ENCODE results near the gene ABCC6. TPM values are rescaled to one million over a fixed set of nuclear protein-coding genes. Genes with fewer than 3 reads are reported as not detected.
"Not testable (repeated sequence)": the region's sequence is repeated elsewhere in the genome, so short reads cannot be mapped to it uniquely, and the experiment has no call there.

ABCC6 gene
- polyA plus RNA-seq (2012; ENCODE audit: low read depth, missing spikeins), result 0.04 TPM

DNA sequence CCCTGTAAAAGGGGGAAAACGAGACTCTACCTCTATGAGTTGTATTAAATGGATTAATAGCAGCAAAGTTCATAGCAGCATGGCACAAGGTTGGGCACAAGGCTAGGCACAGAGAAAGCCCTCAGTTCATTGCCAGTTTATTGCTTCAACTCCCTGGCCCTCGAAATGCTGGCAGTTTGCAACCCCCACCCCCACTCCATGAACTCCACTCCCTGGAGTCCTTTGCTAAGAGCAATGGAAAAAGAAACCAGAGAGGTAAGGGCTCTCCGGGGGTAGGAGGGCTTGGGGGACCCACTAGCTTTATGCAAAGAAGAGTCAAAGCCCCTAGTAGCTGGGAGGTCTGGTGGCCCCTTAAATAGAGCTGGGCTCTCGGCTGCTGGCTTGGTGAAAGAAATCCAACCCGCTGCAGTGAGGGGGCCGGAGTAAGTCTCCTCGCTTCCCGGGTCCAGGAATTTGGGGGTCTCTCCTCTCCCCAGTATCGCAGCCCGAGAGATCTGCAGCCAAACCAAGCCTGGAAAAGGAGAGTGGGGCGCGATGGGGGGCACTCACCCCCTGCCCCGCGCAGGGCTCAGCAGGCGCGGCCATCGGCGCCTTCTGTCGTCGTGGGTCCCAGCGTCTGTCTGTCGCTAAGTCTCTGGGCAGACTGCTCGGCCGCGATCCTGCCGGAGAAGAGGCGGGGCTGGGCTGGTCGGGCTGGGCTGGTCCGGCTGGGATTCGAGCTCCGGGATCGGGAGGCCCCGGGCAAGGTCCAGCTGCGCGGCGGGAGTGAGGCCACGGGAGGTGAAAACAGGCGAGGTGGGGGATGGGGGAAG lies at the start of gene ABCC6:
ABCC6 (minus strand) TSS at position 645 of the 812 bp plus-strand sequence; CDS start at position 585, 60 bp downstream.
- not testable (repeated sequence) for DNase-seq (ENCODE audit: insufficient read length, low spot score); FAIRE-seq

DNA sequence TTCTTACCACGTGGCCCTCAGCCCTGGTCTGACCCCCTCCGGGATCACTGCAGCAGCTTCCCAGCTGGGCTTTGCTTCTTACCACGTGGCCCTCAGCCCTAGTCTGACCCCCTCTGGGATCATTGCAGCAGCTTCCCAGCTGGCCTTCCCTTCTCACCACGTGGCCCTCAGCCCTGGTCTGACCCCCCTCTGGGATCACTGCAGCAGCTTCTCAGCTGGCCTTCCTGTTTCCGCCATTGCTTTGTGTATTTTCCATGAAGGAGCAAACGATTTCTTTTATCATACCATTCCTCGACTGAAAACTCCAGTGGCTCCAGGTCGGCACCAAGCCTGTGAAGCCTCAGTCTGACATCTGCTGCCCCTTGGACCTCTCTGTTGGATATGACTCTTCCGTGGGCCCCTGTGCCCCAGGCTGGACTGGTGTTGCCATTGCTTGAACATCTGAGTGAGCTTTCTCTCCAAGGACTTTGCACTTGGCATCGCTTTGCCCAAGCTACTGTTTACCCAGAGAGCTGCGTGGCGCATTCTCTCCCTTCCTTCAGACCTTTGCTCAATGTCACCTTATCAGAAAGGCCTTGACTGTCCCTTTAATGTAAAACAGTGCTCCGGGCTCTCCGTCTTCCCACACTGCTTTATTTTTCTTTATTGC lies 49.4 kb upstream of the ABCC6 start:
- DNase-seq (ENCODE audit: insufficient read length, low spot score); FAIRE-seq: not testable (repeated sequence)

DNA sequence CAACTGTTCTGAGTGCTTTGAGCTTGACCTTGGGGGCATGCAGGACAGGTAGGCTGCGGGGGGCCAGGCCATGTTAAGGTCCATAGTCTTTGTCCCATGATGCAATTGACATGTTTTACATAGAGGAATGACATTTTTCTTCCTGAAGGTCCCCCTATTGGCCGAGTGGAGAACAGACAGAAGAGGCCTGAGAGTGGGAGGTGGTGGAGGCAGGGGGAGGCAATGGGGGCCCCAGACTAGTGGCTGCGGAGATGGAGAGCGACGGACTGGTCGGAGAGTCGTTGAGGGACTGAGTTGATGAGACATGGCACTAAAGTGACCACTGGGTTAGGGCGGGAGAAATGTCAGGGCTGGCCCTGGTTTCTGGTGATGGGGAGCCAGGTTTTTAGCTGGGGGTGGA lies 48.4 kb upstream of the ABCC6 start:
- not testable (repeated sequence) for FAIRE-seq; DNase-seq (ENCODE audit: insufficient read length, low spot score)

DNA sequence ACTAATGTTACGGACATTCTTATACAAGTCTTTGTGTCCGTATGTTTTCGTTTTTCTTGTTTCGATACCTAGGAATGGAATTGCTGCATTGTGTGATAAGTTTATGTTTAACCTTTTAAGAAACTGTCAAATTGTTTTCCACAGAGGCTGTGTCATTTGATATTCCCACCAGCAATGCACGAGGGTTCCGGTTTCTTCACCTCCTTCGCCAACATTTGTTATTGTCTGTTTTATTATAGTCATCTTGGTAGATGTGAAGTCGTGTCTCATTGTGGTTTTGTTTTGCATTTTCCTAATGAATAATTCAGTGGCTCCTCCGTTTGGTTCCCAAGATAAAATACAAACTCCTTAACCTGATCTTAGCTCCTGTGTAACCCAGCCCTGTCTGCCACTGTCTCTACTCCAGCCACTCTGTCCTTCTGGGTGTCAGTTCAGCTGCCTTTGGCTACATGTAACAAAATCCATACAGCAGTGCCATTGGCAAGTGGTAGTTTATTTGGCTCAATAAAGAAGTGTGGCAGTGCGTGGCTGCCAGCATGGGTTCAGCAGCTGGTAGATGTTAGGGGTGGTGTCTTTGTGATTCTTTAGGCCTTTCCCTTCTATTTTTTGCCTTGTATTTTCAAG lies 45.0 kb upstream of the ABCC6 start:
- DNase-seq (ENCODE audit: insufficient read length, low spot score); FAIRE-seq: not testable (repeated sequence)

DNA sequence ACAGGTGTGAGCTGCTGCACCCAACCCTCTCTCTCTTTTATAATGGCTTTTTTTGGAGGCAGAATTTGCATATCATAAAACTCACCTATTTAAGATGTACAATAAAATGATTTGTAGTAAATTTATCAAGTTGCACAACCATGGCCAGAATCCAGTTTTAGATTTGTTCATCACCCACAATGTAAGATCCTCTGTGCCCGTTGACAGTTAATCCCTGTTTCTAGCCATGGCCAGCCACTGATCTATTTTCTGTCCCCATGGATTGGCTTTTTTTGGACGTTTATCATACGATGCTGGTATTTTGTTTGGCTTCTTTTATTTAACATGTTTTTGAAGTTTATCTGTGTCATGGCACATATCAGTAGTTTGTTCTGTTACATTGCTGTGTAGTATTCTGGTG lies 44.4 kb upstream of the ABCC6 start:
- FAIRE-seq; DNase-seq (ENCODE audit: insufficient read length, low spot score): not testable (repeated sequence)

DNA sequence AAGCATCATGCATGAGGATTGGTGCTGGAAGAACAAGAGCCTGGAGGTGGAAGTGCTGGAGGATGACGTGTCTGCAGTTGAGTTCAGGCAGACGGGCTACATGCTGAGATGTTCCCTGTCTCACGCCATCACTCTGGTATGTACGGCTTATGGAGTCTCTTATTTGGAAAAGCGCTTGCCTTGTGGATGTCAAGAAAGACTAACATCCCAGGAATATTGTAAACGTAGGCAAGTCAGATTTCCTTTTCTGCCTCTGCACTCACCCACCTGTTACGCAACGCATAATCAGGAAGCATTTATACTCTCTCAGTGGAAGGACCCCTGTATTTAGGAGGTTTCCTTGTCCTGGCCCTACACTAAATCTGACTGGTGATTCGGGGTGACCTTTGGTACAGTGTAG lies 41.8 kb upstream of the ABCC6 start:
- FAIRE-seq; DNase-seq (ENCODE audit: insufficient read length, low spot score): not testable (repeated sequence)

DNA sequence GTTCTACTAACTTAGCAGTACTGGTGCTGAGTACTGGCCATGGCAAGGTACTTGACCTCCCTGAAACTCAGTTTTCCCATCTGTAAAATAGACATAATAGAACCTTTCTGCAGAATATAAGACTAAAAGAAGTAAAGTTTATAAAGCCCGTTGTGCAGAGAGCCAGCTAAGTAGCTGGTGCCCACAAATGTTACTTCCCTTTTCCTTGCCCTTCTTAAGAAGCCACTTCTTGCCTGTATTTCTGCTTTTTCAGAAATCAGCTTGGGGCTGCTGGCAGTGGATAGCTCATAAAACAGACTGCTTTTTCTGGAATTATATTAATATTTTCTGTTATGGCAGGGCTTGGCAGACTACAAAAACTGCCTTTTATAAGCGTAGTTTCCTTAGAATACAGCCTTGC lies 40.7 kb upstream of the ABCC6 start:
- FAIRE-seq, result not testable (repeated sequence)

DNA sequence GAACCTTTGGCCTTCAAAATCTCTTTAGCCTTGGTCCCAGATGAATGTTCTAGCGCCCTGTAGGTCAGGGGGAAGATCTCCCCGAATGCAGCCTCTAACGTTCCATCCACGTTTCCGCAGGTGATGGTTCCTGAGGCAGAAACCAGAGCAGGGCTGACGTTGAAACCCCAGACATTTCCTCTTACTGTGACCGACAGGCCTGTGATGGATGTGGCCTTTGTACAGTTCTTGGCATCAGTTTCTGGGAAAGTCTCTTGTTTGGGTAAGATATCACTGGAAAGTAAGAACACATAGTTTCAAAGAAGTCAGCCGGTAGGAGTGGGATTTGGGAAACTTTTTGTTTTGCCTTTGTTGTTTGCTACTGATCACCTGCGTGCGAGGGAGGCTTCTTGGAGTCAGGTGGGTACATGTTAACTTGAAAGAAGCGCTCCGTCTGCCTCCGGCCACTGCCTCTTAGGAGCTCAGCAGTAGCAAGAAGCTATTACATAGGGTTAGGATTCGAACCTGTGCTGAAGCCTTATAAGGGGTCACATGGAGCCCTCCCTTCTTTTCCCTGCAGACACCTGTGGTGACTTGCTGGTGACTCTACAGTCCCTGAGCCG lies 39.8 kb upstream of the ABCC6 start:
- DNase-seq (ENCODE audit: insufficient read length, low spot score); FAIRE-seq: not testable (repeated sequence)

More for the DNA sequence above, 40.7 kb upstream of the ABCC6 start:
- DNase-seq (ENCODE audit: insufficient read length, low spot score), result not testable (repeated sequence)

DNA sequence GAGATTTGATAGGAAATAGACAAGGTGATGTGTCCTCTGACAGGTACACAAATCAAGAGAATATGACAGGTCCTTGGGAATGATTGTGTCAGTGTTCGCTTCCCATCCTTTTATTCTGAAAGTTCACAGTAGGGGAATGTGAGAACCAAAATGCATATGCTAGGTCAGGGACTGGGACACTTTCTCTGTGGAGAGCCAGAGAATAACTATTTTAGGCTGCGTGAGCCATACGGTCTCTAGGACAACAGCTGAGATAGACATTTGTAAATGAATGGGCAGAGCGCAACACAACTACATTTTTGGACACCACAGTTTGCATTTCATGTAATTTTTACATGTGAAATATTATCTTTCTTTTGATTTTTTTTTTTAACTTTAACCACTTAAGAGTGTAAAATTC lies 36.7 kb upstream of the ABCC6 start:
- DNase-seq (ENCODE audit: insufficient read length, low spot score); FAIRE-seq: not testable (repeated sequence)

DNA sequence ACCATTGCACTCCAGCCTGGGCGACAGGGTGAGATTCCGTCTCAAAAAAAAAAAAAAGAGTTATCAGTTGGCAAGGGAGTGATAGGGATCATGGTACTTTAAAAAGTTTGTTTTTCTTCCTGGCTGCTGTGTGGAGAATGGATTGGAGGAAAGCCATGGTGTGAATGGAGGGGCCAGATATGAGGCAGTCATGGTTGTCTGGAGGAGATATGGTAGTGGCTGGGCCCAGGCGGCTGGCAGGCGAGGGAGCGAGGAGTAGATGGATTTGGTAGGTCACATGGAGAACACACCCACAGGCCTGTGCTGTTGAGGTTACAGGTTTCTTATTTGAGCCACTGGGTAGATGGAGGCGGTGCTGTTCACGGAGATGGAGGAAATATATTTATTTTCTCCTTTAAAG lies 35.5 kb upstream of the ABCC6 start:
- DNase-seq (ENCODE audit: insufficient read length, low spot score); FAIRE-seq: not testable (repeated sequence)

DNA sequence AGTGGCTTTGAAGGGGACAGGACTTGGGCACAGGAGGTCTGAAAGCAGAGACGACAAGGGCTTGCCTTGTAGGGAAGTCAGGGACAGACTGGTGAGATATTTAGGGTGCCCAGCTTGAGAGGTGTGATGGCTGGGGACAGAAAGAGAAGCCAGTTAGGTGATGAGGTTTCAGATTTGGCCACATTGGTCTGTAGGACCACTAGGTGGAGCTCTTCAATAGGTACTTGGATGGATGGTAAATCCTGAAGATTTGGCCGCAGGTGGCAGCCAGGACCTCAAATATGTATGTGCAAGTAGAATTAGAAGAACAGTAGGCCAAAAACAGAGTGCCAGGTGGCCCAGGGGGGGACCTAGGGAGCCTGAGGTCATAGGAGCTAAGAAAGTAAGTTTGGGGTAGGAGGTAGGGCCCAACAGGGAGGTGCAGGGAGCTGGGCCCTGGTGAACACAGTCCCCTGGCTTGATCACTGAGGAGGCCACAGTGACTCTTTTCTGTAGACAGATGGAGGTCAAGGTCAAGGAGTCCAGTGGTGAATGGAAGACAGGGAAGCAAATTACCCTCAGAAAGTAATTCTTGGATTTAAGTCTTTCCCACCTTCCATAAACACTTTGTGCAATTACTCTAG lies 34.1 kb upstream of the ABCC6 start:
- not testable (repeated sequence) for FAIRE-seq; DNase-seq (ENCODE audit: insufficient read length, low spot score)

DNA sequence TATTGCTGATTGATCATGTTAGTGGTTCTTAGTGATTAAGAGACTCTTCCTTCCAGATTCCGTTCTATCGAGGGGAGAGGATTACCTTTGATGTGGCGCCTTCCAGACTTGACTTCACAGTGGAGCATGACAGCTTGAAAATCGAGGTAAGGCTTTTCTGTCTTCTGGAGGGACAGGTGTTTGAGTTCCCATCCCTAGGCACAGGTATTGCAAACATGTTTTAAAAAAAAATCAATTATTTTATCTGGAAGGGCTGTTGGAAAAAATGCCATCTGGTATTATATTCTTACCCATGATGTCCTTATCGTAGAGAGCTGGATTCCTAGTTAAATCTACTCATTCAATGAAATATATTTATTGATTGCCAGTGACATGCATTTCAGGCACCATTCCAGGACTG lies 29.1 kb upstream of the ABCC6 start:
- not testable (repeated sequence) for FAIRE-seq; DNase-seq (ENCODE audit: insufficient read length, low spot score)

DNA sequence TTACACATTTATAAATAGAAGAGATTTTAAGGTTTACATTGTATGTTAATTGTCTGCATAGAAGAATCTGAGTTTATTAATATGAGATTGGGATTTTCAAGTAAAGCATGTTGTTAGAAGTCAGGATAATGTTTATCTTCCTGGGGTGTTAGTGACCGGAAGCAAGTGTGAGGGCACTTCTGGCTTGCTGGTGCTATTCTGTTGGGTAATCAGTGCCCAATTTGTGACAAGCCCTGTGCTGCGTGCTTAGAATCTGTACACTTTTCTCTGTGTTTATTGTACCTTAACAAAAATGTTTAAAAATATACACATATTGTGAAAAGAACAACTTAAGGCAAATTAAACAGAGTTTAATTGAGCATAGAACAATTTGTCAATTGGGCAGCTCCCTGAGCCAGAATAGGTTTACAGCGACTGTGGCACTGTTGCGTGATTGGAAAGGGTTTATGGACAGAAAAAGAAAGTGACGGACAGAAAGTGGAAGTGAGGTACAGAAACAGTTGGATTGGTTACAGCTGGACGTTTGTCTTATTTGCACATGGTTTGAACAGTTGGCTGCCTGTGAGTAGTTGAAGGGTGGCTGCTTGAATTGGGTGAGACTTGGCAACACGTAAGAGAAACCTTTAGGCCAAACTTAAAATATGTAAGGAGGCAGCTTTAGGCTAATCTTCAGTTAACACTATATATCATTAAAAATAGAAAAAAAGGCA lies 26.5 kb upstream of the ABCC6 start:
- FAIRE-seq; DNase-seq (ENCODE audit: insufficient read length, low spot score): not testable (repeated sequence)

DNA sequence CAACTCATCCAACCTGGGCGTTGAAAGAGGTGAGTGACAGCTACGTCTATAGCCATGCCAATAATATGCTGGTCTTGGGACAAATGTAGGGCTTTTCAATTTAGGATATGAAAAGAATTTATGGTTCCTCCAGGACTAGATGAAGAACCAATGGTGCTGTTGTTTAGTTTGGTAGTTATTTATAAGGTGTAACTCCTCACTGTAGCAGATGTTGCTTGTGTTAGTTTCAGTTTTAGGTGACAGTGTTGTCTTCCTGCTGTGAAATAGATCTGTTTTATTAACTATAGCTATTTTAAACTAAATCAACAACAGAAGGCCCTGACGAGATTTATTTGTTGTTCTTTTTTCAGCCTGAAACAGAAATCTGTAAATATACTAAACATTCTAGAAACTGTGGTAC lies 24.1 kb upstream of the ABCC6 start:
- DNase-seq (ENCODE audit: insufficient read length, low spot score); FAIRE-seq: not testable (repeated sequence)

DNA sequence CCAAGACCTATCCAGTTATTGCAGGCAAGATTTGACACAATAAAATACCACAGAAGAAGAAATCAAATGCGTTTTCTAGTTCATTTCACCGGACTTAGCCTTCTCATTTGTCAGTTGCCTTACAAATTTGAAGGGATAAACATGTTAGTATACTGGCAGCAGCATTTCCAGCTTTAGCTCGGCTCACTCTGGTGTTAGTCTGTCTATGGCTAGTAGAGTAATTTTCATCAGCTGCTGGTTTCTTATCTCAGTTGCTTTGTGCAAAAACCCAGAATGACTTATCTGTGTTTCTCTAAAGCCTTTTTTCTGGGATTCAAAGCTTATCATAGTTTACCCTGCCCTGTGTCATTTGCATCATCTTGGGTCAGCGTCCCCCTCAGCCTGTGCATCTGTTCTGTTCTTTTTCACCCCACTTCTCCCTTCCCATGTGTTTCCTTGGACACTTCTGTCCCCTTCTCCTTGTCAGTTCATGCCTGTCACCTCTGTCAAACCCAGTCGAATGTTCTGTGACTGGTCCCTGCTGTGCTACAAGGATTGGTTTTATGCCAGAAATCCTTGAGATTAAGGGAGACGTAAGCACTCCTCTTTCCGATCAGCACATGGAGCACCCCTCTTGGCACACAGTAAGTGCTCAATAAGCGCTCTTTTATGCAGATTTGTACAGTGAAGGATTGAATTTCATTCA lies 23.4 kb upstream of the ABCC6 start:
- DNase-seq (ENCODE audit: insufficient read length, low spot score); FAIRE-seq: not testable (repeated sequence)

DNA sequence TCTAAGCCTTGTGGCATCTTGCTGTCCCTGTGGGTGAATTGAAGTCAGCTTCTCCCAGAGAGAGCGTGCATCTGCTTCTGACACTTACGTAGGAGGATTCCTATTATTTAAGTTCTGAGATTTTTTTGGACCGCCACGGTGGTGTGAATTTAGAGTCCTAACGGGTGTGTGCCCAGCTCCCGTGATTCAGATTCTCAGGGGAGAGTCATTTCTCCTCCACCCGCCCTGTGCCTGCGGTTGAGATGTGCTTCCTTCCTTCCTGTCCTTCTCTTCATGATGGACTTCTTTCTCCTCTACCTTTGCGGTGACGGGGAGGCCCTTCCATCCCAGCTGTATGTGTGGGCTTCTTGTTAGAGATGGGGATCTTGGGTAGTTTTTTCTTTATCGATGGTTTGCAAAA lies 20.6 kb upstream of the ABCC6 start:
- FAIRE-seq; DNase-seq (ENCODE audit: insufficient read length, low spot score): not testable (repeated sequence)

DNA sequence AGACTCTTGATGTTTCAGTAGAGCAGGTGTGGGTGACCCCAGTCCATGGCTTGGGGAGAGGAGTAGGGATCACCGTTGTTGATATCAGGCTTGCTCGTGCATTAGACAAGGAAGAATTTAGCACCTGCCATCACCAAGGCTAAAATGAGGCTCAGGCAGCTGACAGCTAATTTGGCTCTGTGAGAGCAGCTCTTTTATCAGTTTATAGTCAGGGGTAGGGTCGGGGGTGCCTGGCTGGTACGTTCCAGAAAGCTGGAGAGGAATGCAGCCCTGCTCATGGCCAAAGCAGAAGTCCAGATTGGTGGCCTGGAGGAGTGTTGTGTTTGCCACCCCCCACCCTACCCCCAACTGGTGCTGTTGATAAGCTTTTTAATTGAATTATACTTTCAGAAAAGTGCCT lies 17.4 kb upstream of the ABCC6 start:
- not testable (repeated sequence) for DNase-seq (ENCODE audit: insufficient read length, low spot score); FAIRE-seq

DNA sequence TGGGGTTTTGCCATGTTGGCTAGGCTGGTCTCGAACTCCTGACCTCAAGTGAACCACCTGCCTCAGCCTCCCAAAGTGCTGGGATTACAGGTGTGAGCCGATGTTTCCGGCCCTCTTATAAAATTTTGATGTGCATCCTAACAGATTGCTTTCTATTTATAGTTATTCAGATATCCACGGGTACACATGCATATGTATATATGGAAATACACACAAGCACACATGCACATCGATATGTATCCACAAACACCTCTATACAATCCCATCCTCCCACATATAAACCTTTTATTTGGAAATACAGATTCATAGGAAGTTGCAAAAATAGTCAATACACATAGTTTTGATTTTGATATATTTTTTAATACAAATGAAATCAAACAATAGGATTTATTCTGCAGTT lies 14.4 kb upstream of the ABCC6 start:
- not testable (repeated sequence) for FAIRE-seq; DNase-seq (ENCODE audit: insufficient read length, low spot score)
